GM12878 (cell line): ENCODE measurements around the gene COL9A3. TPM values are rescaled to one million over a fixed set of nuclear protein-coding genes. Genes with fewer than 3 reads are reported as not detected.

ENCODE experiments used
- ATAC-seq: fragments of 200-7000 bp; cut with Tn5 transposase; 3 replicates; pipeline ENCODE4 v1.9.1; 2020; ENCODE audit warnings: mild to moderate bottlenecking, moderate library complexity
- BruUV-seq: library from RNA; stranded (reverse); fragments of 400-500 nt; replicated peaks from 2 replicates; lab custom pipeline; 2021; lab: Mats Ljungman, UMichigan
- CTCF ChIA-PET: fragments of 300-600 bp; sonication (Branson Sonifier 250); formaldehyde crosslinking; extraction: SDS; loops from one replicate; lab custom pipeline; 2021; ENCODE audit warnings: inconsistent platforms; lab: Yijun Ruan, JAX
- POLR2A ChIA-PET: fragments of 350-600 bp; formaldehyde crosslinking; extraction: SDS; loops from one replicate; lab custom pipeline; 2021; ENCODE audit warnings: inconsistent platforms; lab: Charles Lee
- RAD21 ChIA-PET: fragments of 300-600 bp; sonication (Branson Sonifier 250); formaldehyde crosslinking; loops from one replicate; lab custom pipeline; 2023; ENCODE audit warnings: antibody characterized with exemption; ENCODE audit not compliant: unreplicated experiment; lab: Charles Lee
- SMC1A ChIA-PET: fragments of 300-600 bp; sonication (Branson Sonifier 250); formaldehyde crosslinking; loops from one replicate; lab custom pipeline; 2023; ENCODE audit not compliant: unreplicated experiment, uncharacterized antibody; lab: Charles Lee
- DNase-seq: peaks from one replicate; pipeline ENCODE4 v3.0.0-alpha.2; 2011; ENCODE audit warnings: low read depth, low spot score
- FAIRE-seq: peaks from 3 replicates; lab custom pipeline; 2011; peaks lifted over from hg19 to GRCh38; lab: Jason Lieb, UNC
- H2AFZ ChIP-seq: 2 replicates; pipeline ENCODE4 v1.6.0; 2011; ENCODE audit warnings: low read depth, low read length, control low read depth; ENCODE audit not compliant: control insufficient read depth
- H3K27ac ChIP-seq: 2 replicates; pipeline ENCODE4 v1.5.1; 2011; ENCODE audit warnings: control low read depth; ENCODE audit not compliant: control insufficient read depth, insufficient read depth
- H3K27me3 ChIP-seq, 2 experiments: replicated peaks in 1 of 2; 2 replicates each; pipeline versions ENCODE4 v1.6.0 to v1.6.1; 2011; ENCODE audit warnings: low read length in 1 of 2; ENCODE audit not compliant: control insufficient read depth in 2 of 2, insufficient read depth in 2 of 2
- H3K36me3 ChIP-seq, 2 experiments: 2 replicates each; pipeline ENCODE4 v1.5.1; 2011; ENCODE audit warnings: low read length in 1 of 2; ENCODE audit not compliant: control insufficient read depth in 2 of 2, insufficient read depth in 2 of 2
- H3K4me1 ChIP-seq: 2 replicates; pipeline ENCODE4 v1.6.1; 2011; ENCODE audit warnings: mild to moderate bottlenecking, low read length, moderate library complexity, mixed read lengths; ENCODE audit not compliant: control insufficient read depth, insufficient read depth
- H3K4me2 ChIP-seq: 2 replicates; pipeline ENCODE4 v1.6.0; 2011; ENCODE audit warnings: control low read depth; ENCODE audit not compliant: control insufficient read depth, insufficient read depth
- H3K4me3 ChIP-seq: fragments of 200-600 bp; sonication (generic); 2 replicates; pipeline ENCODE4 v1.5.1; 2016
- H3K79me2 ChIP-seq: 2 replicates; pipeline ENCODE4 v1.6.0; 2011; ENCODE audit warnings: low read length; ENCODE audit not compliant: control insufficient read depth, insufficient read depth
- H3K9ac ChIP-seq: 2 replicates; pipeline ENCODE4 v1.8.0; 2011; ENCODE audit warnings: low read length, control low read depth, mixed read lengths; ENCODE audit not compliant: control insufficient read depth, insufficient read depth
- H3K9me3 ChIP-seq: replicated peaks from 3 replicates; pipeline ENCODE4 v1.5.1; 2011; ENCODE audit warnings: mild to moderate bottlenecking, low read length; ENCODE audit not compliant: control insufficient read depth, insufficient read depth
- H4K20me1 ChIP-seq: 2 replicates; pipeline ENCODE4 v1.6.0; 2011; ENCODE audit not compliant: control insufficient read depth, insufficient read depth
- BACH1 ChIP-seq: fragments of 450-650 bp; IDR thresholded peaks from 2 replicates; pipeline ENCODE4 v1.6.1; 2017; ENCODE audit warnings: mild to moderate bottlenecking, borderline replicate concordance
- CTCF ChIP-seq, 3 experiments: IDR thresholded peaks in 2 of 3; conservative IDR thresholded peaks in 1 of 3; 2 replicates each; pipeline ENCODE4 v1.5.1; 2011; ENCODE audit warnings: low read depth in 3 of 3, low read length in 3 of 3, mild to moderate bottlenecking in 3 of 3, control low read depth in 2 of 3, moderate library complexity in 2 of 3, inconsistent platforms in 1 of 3, mixed read lengths in 1 of 3; ENCODE audit not compliant: control insufficient read depth in 2 of 3, insufficient read depth in 1 of 3; ENCODE audit errors: extremely low read depth in 1 of 3
- CUX1 ChIP-seq: IDR thresholded peaks from 2 replicates; pipeline ENCODE4 v1.6.1; 2012; ENCODE audit warnings: improper control_type of control experiment, low read depth, low read length; ENCODE audit not compliant: insufficient replicate concordance
- EP300 ChIP-seq, 2 experiments: fragments of 150-350 bp in 1 of 2; IDR thresholded peaks; 2 replicates each; pipeline ENCODE4 v1.6.1; 2011 to 2012; ENCODE audit warnings: low read depth in 2 of 2, low read length in 2 of 2, borderline replicate concordance in 1 of 2, improper control_type of control experiment in 1 of 2, inconsistent platforms in 1 of 2; ENCODE audit not compliant: control insufficient read depth in 1 of 2
- ESRRA ChIP-seq: IDR thresholded peaks from 2 replicates; pipeline ENCODE4 v1.6.1; 2012; ENCODE audit warnings: mild to moderate bottlenecking, low read length, improper control_type of control experiment
- EZH2 ChIP-seq: IDR thresholded peaks from 2 replicates; pipeline ENCODE4 v1.6.1; 2012; ENCODE audit warnings: low read depth, mild to moderate bottlenecking, control low read depth, inconsistent platforms, low read length, borderline replicate concordance; ENCODE audit not compliant: control insufficient read depth
- HDGF ChIP-seq: fragments of 450-650 bp; IDR thresholded peaks from 2 replicates; pipeline ENCODE4 v1.6.1; 2016; ENCODE audit warnings: antibody characterized with exemption
- IKZF2 ChIP-seq, 2 experiments: fragments of 450-650 bp; IDR thresholded peaks; 2 replicates each; pipeline ENCODE4 v1.6.1; 2017; ENCODE audit warnings: mild to moderate bottlenecking in 2 of 2, moderate library complexity in 2 of 2
- PML ChIP-seq: IDR thresholded peaks from 2 replicates; pipeline ENCODE4 v1.6.1; 2012; ENCODE audit warnings: low read length, inconsistent platforms
- SP1 ChIP-seq: IDR thresholded peaks from one replicate; pipeline ENCODE4 v1.6.1; 2011; ENCODE audit warnings: low read depth, low read length
- YBX1 ChIP-seq: fragments of 450-650 bp; IDR thresholded peaks from 2 replicates; pipeline ENCODE4 v1.6.1; 2016; ENCODE audit warnings: antibody characterized with exemption
- ZSCAN29 ChIP-seq: fragments of 450-650 bp; IDR thresholded peaks from 2 replicates; pipeline ENCODE4 v1.6.1; 2017; ENCODE audit warnings: mild to moderate bottlenecking, moderate library complexity
- WGBS: methylation state at CpG from one replicate; pipeline ENCODE4 v1.1.6; 2016; ENCODE audit warnings: low lambda C conversion rate; ENCODE audit not compliant: insufficient replicate concordance, insufficient coverage; ENCODE audit errors: missing lambda C conversion rate; 5-methylcytosine and 5-hydroxymethylcytosine counted together
- in situ Hi-C: fragments of 300-500 bp; cut with MboI; formaldehyde crosslinking; loops from 9 replicates; pipeline ENCODE4 v1.14.3; 2018; ENCODE audit warnings: mixed read lengths
- intact Hi-C: fragments of 100-400 bp; cut with micrococcal nuclease; formaldehyde crosslinking; loops from one replicate; pipeline ENCODE4 v1.14.2; 2022; ENCODE audit not compliant: unreplicated experiment
- polyA plus RNA-seq, 11 experiments: library from polyadenylated mRNA; depleted of rRNA in 4 of 11; unstranded in 6 of 11; stranded (reverse) in 5 of 11; fragments of >200 nt; fragmentation: Nextera tagmentation in 4 of 11; fragmentation: Illumina TruSeq in 1 of 11; extraction: Ambion mirVana in 4 of 11; extraction: Trizol in 1 of 11; gene quantifications; 1 replicate in 1 of 11; 2 replicates in 10 of 11; pipeline versions ENCODE4 v1.2.1 to v1.2.3, GENCODE V29; 2011 to 2016; ENCODE audit warnings: inconsistent platforms in 2 of 11, missing spikeins in 2 of 11, low read depth in 1 of 11
- total RNA-seq, 4 experiments: library from RNA; depleted of rRNA in 3 of 4; stranded (reverse); fragments of >200 nt in 3 of 4; fragmentation: Illumina TruSeq in 1 of 4; extraction: Trizol in 1 of 4; gene quantifications; 2 replicates each; pipeline versions ENCODE4 v1.2.1 to v1.2.3, GENCODE V29; 2013 to 2021
- TF ChIP-seq, protein P1 (sequence below): fragments of 450-650 bp; IDR thresholded peaks from 2 replicates; pipeline ENCODE4 v1.6.1; 2017; ENCODE audit warnings: low read depth, mild to moderate bottlenecking, moderate library complexity

Gene COL9A3
- total and polyA plus RNA-seq, 10 of the 15 experiments (the other 5 are each of a cell fraction or from before 2014, with no cell fraction given) = 0.09 to 1.7 (median 0.63) TPM; not detected in 1

- ATAC-seq (no peak), FAIRE-seq (no peak), DNase-seq (no peak)
- ChIA-PET CTCF (interaction anchor here (0.6 to 2.2 kb wide), 24 partner anchors 10 to 491 kb away, joined by 3 to 14 read pairs (median 4); partner anchors contain the start of gene TCFL5), POLR2A (interaction anchor here (0.5 to 1.4 kb wide), 3 partner anchors 22 to 188 kb away, joined by 3 to 6 read pairs (median 3); partner anchors contain the start of gene TCFL5), RAD21 (interaction anchor here (0.6 to 1.7 kb wide), 12 partner anchors 10 to 359 kb away, joined by 3 to 11 read pairs (median 4); partner anchors contain the start of gene TCFL5), SMC1A (interaction anchor here (0.6 to 1.5 kb wide), 7 partner anchors 27 to 358 kb away, joined by 3 to 11 read pairs (median 5); partner anchors contain the start of gene TCFL5)
- H2AFZ ChIP-seq = no peak overlapping the region
- no peaks in the 10 kb centered on the region for H3K9me3 ChIP-seq
- 0 out of 2 replicates have a peak, but pooled peaks cover 2% of the 10 kb centered on the region for H3K4me1 ChIP-seq
- no peaks in the 10 kb centered on the region for H3K79me2 ChIP-seq
- no peak overlapping the region for H3K9ac ChIP-seq
- no peak overlapping the region for H3K27ac ChIP-seq
- WGBS = 2% methylated on average over 6 of the region's 7 CpGs
- no peaks in the 10 kb centered on the region for H3K36me3 ChIP-seq
- H3K27me3 ChIP-seq = peaks cover 0 to 5% of the 10 kb centered on the region in 2 experiments; a peak in 3 of 4 replicates
- no peaks in the 10 kb centered on the region for H4K20me1 ChIP-seq
- intact Hi-C loops = loop anchor here (1.0 to 2.0 kb wide), 2 partner anchors 78 to 187 kb away; no protein-coding TSS in a partner anchor
- in situ Hi-C loops = no loop called here
- no peak overlapping the region for H3K4me2 ChIP-seq
- BruUV-seq = no TSS peak
- H3K4me3 ChIP-seq = no peak overlapping the region
- no peak for TF ChIP-seq ZSCAN29
- TF ChIP-seq PML = no peak
- no peak for TF ChIP-seq CTCF (IDR thresholded peaks at IDR 0.05 in 2 of 3, conservative IDR thresholded peaks at IDR 0.05 in 1 of 3; ENCODE audit: control insufficient read depth in 2 of 3, extremely low read depth in 1 of 3, insufficient read depth in 1 of 3, low read depth in 3 of 3, low read length in 3 of 3)
- no peak for TF ChIP-seq YBX1
- TF ChIP-seq CUX1 = no peak
- no peak for TF ChIP-seq EZH2
- TF ChIP-seq SP1 = no peak
- TF ChIP-seq, protein P1, sequence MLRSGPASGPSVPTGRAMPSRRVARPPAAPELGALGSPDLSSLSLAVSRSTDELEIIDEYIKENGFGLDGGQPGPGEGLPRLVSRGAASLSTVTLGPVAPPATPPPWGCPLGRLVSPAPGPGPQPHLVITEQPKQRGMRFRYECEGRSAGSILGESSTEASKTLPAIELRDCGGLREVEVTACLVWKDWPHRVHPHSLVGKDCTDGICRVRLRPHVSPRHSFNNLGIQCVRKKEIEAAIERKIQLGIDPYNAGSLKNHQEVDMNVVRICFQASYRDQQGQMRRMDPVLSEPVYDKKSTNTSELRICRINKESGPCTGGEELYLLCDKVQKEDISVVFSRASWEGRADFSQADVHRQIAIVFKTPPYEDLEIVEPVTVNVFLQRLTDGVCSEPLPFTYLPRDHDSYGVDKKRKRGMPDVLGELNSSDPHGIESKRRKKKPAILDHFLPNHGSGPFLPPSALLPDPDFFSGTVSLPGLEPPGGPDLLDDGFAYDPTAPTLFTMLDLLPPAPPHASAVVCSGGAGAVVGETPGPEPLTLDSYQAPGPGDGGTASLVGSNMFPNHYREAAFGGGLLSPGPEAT = no peak
- TF ChIP-seq IKZF2 (IDR thresholded peaks at IDR 0.05) = no peak
- TF ChIP-seq EP300 (IDR thresholded peaks at IDR 0.05; ENCODE audit: borderline replicate concordance in 1 of 2, control insufficient read depth in 1 of 2, low read depth in 2 of 2, low read length in 2 of 2) = no peak
- TF ChIP-seq HDGF = no peak
- TF ChIP-seq BACH1 = no peak
- no peak for TF ChIP-seq ESRRA
Observed at GRCh38 chr20:62822239-62822787, 5.5 kb downstream of the COL9A3 start.
